ENCODE data around the gene TMEM94. TPM values are rescaled to one million over a fixed set of nuclear protein-coding genes. Genes with fewer than 3 reads are reported as not detected.

Gene TMEM94
- total RNA-seq, 4 donors from 2014 or later = 31.0 to 50.3 (median 42.8) TPM

DNA sequence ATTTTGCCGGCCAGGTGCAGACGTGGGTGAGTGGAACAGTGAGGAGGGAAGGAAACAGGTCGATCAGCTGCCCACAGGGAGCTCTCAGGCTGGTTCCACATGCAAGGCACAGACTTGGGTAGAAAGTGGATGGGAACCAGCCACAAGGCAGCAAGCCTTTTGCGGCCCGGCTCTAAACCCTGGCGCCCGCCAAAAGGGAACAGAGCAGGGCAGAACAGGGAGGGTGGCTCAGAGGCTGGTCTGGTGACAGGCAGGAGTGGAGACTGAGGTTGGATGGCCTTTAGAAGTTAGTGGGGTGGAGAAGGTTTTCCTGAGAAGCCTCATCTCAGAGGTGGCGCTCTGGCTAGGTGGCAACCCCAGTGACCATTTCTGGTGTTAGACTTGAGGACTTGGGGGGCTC lies 79.4 kb downstream of the TMEM94 start:
- WGBS, 2 donors (ENCODE audit: low coverage in 1 of 2) = 93 to 100% methylated on average over 1 to 5 of the region's 8 CpGs
- no peak overlapping the region for H3K4me3 ChIP-seq
- H3K27me3 ChIP-seq = no peaks in the 10 kb centered on the region
- TF ChIP-seq, protein P1, sequence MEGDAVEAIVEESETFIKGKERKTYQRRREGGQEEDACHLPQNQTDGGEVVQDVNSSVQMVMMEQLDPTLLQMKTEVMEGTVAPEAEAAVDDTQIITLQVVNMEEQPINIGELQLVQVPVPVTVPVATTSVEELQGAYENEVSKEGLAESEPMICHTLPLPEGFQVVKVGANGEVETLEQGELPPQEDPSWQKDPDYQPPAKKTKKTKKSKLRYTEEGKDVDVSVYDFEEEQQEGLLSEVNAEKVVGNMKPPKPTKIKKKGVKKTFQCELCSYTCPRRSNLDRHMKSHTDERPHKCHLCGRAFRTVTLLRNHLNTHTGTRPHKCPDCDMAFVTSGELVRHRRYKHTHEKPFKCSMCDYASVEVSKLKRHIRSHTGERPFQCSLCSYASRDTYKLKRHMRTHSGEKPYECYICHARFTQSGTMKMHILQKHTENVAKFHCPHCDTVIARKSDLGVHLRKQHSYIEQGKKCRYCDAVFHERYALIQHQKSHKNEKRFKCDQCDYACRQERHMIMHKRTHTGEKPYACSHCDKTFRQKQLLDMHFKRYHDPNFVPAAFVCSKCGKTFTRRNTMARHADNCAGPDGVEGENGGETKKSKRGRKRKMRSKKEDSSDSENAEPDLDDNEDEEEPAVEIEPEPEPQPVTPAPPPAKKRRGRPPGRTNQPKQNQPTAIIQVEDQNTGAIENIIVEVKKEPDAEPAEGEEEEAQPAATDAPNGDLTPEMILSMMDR (IDR thresholded peaks at IDR 0.05) = no peak
- TF ChIP-seq EP300 (IDR thresholded peaks at IDR 0.05) (no peak), POLR2AphosphoS5 (IDR thresholded peaks at IDR 0.05) (no peak), POLR2A (IDR thresholded peaks at IDR 0.05) (no peak)
- H3K4me1 ChIP-seq = no peaks in the 10 kb centered on the region
- no peaks in the 10 kb centered on the region for H3K36me3 ChIP-seq
- no peak overlapping the region for H3K27ac ChIP-seq
- no peak for ATAC-seq
- no peaks in the 10 kb centered on the region for H3K9me3 ChIP-seq

DNA sequence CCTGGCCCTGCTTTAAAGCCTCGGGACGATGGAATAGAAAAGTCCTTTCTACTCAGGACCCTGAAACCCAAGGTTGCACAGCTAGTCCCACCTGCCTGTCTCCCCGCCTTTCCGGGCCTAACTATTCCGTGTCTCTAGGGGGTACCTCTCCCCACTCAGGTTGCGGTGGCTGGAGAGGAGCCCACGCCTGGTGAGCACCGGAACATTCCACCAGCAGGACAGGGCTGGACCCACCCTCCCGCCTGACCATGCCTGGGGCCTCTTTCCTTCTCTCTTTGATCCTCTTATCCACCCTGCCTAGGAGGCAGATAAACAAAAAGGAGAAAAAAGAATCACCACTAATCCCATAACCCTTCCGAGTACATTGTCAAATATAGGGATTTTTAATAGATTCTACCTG lies 79.9 kb downstream of the TMEM94 start:
- WGBS, 2 donors (ENCODE audit: low coverage in 1 of 2) = 70 to 100% methylated on average over 1 to 8 of the region's 10 CpGs
- H3K9me3 ChIP-seq = no peaks in the 10 kb centered on the region
- H3K36me3 ChIP-seq = no peaks in the 10 kb centered on the region
- no peak overlapping the region for H3K27ac ChIP-seq
- no peaks in the 10 kb centered on the region for H3K4me1 ChIP-seq
- ATAC-seq = no peak
- TF ChIP-seq, protein P1 (IDR thresholded peaks at IDR 0.05) = no peak
- no peak for TF ChIP-seq EP300 (IDR thresholded peaks at IDR 0.05)
- TF ChIP-seq POLR2A (IDR thresholded peaks at IDR 0.05) = no peak
- no peak for TF ChIP-seq POLR2AphosphoS5 (IDR thresholded peaks at IDR 0.05)
- H3K27me3 ChIP-seq = no peaks in the 10 kb centered on the region
- no peak overlapping the region for H3K4me3 ChIP-seq

DNA sequence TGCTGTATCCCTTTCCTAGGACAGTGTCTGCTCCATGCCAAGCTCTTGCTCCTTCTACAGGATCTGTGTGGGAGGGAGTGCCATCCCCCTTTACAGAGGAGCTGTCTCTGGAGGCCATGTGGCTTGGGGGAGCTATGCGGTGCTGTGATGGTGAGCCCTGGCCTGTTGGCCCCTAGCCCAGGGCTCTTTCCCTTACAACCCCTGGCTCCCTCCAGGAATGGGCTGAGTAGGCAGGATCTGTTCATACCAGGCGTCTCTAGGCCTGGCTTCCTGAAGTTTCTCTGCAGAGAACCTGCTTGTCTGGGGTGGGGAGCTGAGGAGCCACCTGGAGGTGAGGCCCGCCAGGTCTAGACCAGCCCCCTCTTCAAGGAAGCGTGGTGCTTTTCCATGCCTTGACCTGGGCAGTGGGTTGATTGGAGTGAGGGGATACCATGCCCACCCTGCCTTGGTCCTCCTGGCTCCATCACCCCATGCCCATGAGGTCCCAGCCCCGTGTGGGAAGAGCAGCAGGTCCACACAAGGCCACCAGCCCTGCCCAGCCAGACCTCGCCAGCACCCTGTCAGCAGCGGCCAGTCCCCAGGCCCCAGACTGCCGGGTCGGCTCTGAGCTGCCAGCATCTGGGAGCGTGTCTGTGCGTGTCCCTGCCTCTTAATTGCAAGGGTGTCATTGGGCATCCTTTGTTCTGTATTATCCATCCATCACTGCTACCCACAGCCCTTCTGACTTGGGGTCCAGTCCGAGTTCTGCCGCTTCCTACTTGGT lies 83.7 kb downstream of the TMEM94 start:
- Histone ChIP-seq H3K4me1 (no peaks in the 10 kb centered on the region), H3K27ac (no peak overlapping the region), H3K4me3 (no peak overlapping the region), H3K9me3 (no peaks in the 10 kb centered on the region), H3K36me3 (no peaks in the 10 kb centered on the region), H3K27me3 (no peaks in the 10 kb centered on the region)
- WGBS, 2 donors (ENCODE audit: low coverage in 1 of 2) = 87 to 100% methylated on average over 1 to 2 of the region's 13 CpGs
- no peak for TF ChIP-seq POLR2A (IDR thresholded peaks at IDR 0.05)
- TF ChIP-seq POLR2AphosphoS5 (IDR thresholded peaks at IDR 0.05) = no peak
- TF ChIP-seq, protein P1 (IDR thresholded peaks at IDR 0.05) = no peak
- TF ChIP-seq EP300 (IDR thresholded peaks at IDR 0.05) = no peak
- no peak for ATAC-seq

DNA sequence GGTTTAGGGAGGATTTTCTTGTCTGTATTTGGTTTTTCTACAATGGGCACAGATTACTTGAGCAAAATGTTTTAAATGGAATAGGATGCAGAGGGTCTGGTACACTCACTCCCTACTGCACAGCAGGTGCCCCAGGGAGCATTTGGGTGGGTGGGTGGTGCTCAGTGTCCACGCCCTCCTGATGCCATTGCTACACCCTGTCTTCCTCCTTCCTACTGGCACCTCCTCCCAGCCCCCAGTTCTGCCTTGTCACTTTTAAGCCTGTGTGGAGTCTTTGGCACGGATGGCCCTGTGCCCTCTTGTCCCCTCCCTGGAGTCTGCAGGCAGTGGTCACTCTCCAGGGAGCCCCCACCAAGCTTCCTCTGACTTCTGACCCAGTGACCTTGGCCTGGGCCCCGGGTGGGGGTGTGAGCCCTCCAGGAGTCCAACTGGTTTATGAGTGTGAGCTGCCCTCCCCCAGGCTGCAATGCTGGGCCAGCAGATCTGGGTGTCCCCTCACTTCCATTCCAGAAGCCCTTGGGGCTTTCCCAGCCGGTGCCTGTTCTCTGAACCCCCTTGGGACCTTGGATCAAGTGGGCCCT lies 84.6 kb downstream of the TMEM94 start:
- no peaks in the 10 kb centered on the region for H3K27me3 ChIP-seq
- no peak overlapping the region for H3K27ac ChIP-seq
- H3K36me3 ChIP-seq = no peaks in the 10 kb centered on the region
- WGBS, 2 donors (ENCODE audit: low coverage in 1 of 2) = 67 to 91% methylated on average over 1 to 2 of the region's 4 CpGs
- no peak overlapping the region for H3K4me3 ChIP-seq
- no peaks in the 10 kb centered on the region for H3K4me1 ChIP-seq
- TF ChIP-seq POLR2A (IDR thresholded peaks at IDR 0.05) = no peak
- no peak for TF ChIP-seq EP300 (IDR thresholded peaks at IDR 0.05)
- TF ChIP-seq POLR2AphosphoS5 (IDR thresholded peaks at IDR 0.05) = no peak
- TF ChIP-seq, protein P1 (IDR thresholded peaks at IDR 0.05) = no peak
- H3K9me3 ChIP-seq = no peaks in the 10 kb centered on the region
- ATAC-seq = no peak

DNA sequence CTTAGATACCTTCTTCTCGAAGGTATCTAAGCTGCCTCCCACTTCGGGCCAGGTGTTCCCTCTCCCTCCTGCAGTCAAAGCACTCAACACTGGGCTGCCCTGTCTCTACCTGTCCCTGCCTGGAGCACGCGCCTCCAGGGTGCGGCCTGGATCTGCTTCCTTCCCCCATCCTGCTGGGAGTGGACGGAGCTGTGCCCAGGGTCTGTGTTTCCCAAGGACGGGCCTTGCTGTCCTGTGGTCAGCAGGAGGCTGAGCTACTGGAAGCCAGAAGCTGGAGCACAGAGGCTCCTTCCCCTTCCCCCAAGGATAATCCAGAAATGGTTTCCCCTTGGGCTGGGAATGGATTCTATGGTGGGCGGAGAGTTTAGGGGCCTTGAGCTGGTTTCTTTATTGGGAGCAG lies 85.8 kb downstream of the TMEM94 start:
- H3K36me3 ChIP-seq = no peaks in the 10 kb centered on the region
- 91 to 100% methylated on average over 1 to 4 of the region's 8 CpGs for WGBS, 2 donors (ENCODE audit: low coverage in 1 of 2)
- no peak for ATAC-seq

More for the DNA sequence above, 85.8 kb downstream of the TMEM94 start:
- no peaks in the 10 kb centered on the region for H3K9me3 ChIP-seq
- no peaks in the 10 kb centered on the region for H3K27me3 ChIP-seq
- H3K4me1 ChIP-seq = no peaks in the 10 kb centered on the region
- TF ChIP-seq POLR2A (IDR thresholded peaks at IDR 0.05) = no peak
- TF ChIP-seq, protein P1 (IDR thresholded peaks at IDR 0.05) = no peak
- no peak overlapping the region for H3K27ac ChIP-seq
- H3K4me3 ChIP-seq = no peak overlapping the region

All from gastroesophageal sphincter (tissue), 4 donors.